ENCODE data around the gene GRAMD2B.
"Not testable (repeated sequence)": the region's sequence is repeated elsewhere in the genome, so short reads cannot be mapped to it uniquely, and the experiment has no call there.

Gene GRAMD2B

GRCh38 chr5:126452477-126452876 is 29.3 kb downstream of the GRAMD2B start:
- DNase-seq, result no peak

GRCh38 chr5:126454081-126454480 is 30.9 kb downstream of the GRAMD2B start:
- no peak for DNase-seq

- DNase-seq, result no peak
Measured at GRCh38 chr5:126454535-126454934, 31.3 kb downstream of the GRAMD2B start.

GRCh38 chr5:126455264-126455663 is 32.1 kb downstream of the GRAMD2B start:
- no peak for DNase-seq

GRCh38 chr5:126455728-126456127 is 32.5 kb downstream of the GRAMD2B start:
- DNase-seq, result no peak

GRCh38 chr5:126456217-126456820 is 33.1 kb downstream of the GRAMD2B start:
- no peak for DNase-seq

- no peak for DNase-seq
Measured at GRCh38 chr5:126460459-126460858, 37.2 kb downstream of the GRAMD2B start.

GRCh38 chr5:126460977-126461376 is 37.8 kb downstream of the GRAMD2B start:
- no peak for DNase-seq

- no peak for DNase-seq
Measured at GRCh38 chr5:126461838-126462237, 38.6 kb downstream of the GRAMD2B start.

GRCh38 chr5:126462239-126463014 is 39.2 kb downstream of the GRAMD2B start:
- DNase-seq, result no peak

- no peak for DNase-seq
Measured at GRCh38 chr5:126464016-126464415, 40.8 kb downstream of the GRAMD2B start.

GRCh38 chr5:126464959-126465358 is 41.8 kb downstream of the GRAMD2B start:
- peak; percentile 48 for DNase-seq

- no peak for DNase-seq
Measured at GRCh38 chr5:126468091-126468490, 44.9 kb downstream of the GRAMD2B start.

- no peak for DNase-seq
Measured at GRCh38 chr5:126469536-126470316, 46.5 kb downstream of the GRAMD2B start.

GRCh38 chr5:126470529-126470928 is 47.3 kb downstream of the GRAMD2B start:
- not testable (repeated sequence) for DNase-seq

GRCh38 chr5:126471247-126471646 is 48.0 kb downstream of the GRAMD2B start:
- no peak for DNase-seq

GRCh38 chr5:126471875-126472537 is 48.8 kb downstream of the GRAMD2B start:
- no peak for DNase-seq

- no peak for DNase-seq
Measured at GRCh38 chr5:126472538-126472889, 49.3 kb downstream of the GRAMD2B start.

GRCh38 chr5:126477294-126478117 is 54.3 kb downstream of the GRAMD2B start:
- DNase-seq, result no peak

GRCh38 chr5:126479810-126480209 is 56.6 kb downstream of the GRAMD2B start:
- no peak for DNase-seq

- no peak for DNase-seq
Measured at GRCh38 chr5:126480824-126481223, 57.6 kb downstream of the GRAMD2B start.

- no peak for DNase-seq
Measured at GRCh38 chr5:126481243-126481642, 58.0 kb downstream of the GRAMD2B start.

Measured in SHP77 treated with DMSO at 0.1 percent for 48 hours (cell line).